ENCODE results near the gene TRAF2. TPM values are rescaled to one million over a fixed set of nuclear protein-coding genes. Genes with fewer than 3 reads are reported as not detected.

TRAF2 gene
- total and polyA plus RNA-seq, 2 of the 8 experiments (the other 6 are each of a cell fraction or from before 2014, with no cell fraction given): 26.9 to 50.2 TPM

DNA sequence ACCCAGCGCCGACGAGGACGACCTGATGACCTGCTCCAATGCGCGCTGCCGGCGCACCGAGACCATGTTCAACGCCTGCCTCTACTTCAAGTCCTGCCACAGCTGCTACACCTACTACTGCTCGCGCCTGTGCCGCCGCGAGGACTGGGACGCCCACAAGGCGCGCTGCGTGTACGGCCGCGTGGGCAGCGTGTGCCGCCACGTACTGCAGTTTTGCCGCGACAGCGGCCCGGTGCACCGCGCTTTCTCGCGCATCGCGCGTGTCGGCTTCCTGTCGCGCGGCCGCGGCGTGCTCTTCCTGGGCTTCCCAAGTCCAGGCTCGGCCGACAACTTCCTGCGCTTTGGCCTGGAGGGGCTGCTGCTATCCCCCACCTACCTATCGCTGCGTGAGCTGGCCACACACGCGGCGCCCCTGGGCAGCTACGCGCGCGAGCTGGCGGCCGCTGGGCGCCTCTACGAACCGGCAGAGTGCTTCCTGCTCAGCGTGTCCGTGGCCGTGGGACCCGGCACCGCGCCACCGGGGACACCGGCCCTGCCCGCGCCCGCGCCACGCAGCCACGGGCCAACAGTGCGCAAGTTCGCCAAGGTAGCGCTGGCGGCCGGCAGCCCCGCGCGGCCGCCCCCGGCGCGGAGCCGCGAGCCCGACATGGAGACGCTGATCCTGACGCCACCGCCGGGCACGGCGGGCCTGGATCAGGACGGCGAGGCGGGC is 39.8 kb upstream of the TRAF2 start (continued):
- no peak for TF ChIP-seq TAF1 (IDR thresholded peaks at IDR 0.05; ENCODE audit: low read depth, low read length)
- TF ChIP-seq RXRA (IDR thresholded peaks at IDR 0.05; ENCODE audit: insufficient read depth, low read depth, low read length): no peak
- TF ChIP-seq, protein P1, sequence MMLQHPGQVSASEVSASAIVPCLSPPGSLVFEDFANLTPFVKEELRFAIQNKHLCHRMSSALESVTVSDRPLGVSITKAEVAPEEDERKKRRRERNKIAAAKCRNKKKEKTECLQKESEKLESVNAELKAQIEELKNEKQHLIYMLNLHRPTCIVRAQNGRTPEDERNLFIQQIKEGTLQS (IDR thresholded peaks at IDR 0.05; ENCODE audit: insufficient read depth, low read depth, low read length): no peak
- TF ChIP-seq NRF1 (IDR thresholded peaks at IDR 0.05; ENCODE audit: low read depth, low read length): no peak
- peak; percentile 38 for TF ChIP-seq SUZ12 (IDR thresholded peaks at IDR 0.05; ENCODE audit: low read length)
- no peak for TF ChIP-seq KDM1A (IDR thresholded peaks at IDR 0.05; ENCODE audit: borderline replicate concordance, low read length)
- peak; percentile 74 for TF ChIP-seq KDM4A (IDR thresholded peaks at IDR 0.05; ENCODE audit: low read depth, low read length, severe bottlenecking)
- no peak for TF ChIP-seq SIRT6 (IDR thresholded peaks at IDR 0.05; ENCODE audit: low read length)

Data from H1 (cell line).